Large intestine (tissue), 3 donors: ENCODE results near the gene KIAA1958. TPM values are rescaled to one million over a fixed set of nuclear protein-coding genes. Genes with fewer than 3 reads are reported as not detected.
"Not testable (repeated sequence)": the region's sequence is repeated elsewhere in the genome, so short reads cannot be mapped to it uniquely, and the experiment has no call there.

Experiments
- DNase-seq, 2 donors: peaks; one replicate each; pipeline versions ENCODE4 v3.0.0 to v3.0.0-alpha.2; 2013
- H3K27ac ChIP-seq: one replicate; pipeline ENCODE4 v1.5.1; 2013; ENCODE audit warnings: low read length
- H3K27me3 ChIP-seq: 2 replicates; pipeline ENCODE4 v1.6.1; 2013; ENCODE audit warnings: low read length; ENCODE audit not compliant: control insufficient read depth, insufficient read depth
- H3K36me3 ChIP-seq: 2 replicates; pipeline ENCODE4 v1.6.1; 2013; ENCODE audit warnings: low read length; ENCODE audit not compliant: control insufficient read depth, insufficient read depth
- H3K4me1 ChIP-seq: one replicate; pipeline ENCODE4 v1.6.1; 2013; ENCODE audit warnings: low read length; ENCODE audit not compliant: control insufficient read depth, insufficient read depth
- H3K4me3 ChIP-seq: one replicate; pipeline ENCODE4 v1.5.1; 2013; ENCODE audit warnings: low read length
- H3K9me3 ChIP-seq: one replicate; pipeline ENCODE4 v1.6.1; 2013; ENCODE audit warnings: mild to moderate bottlenecking, low read depth, low read length, moderate library complexity; ENCODE audit not compliant: control insufficient read depth
- WGBS: methylation state at CpG from one replicate; pipeline ENCODE4 v1.1.5; 2013; ENCODE audit warnings: low lambda C conversion rate; ENCODE audit not compliant: insufficient coverage; 5-methylcytosine and 5-hydroxymethylcytosine counted together
- polyA plus RNA-seq: library from polyadenylated mRNA; unstranded; fragments of 120-200 nt; gene quantifications from one replicate; pipeline ENCODE4 v1.2.1, GENCODE V29; 2013

The KIAA1958 gene
- polyA plus RNA-seq, 1 donor: 8.9 TPM

DNA sequence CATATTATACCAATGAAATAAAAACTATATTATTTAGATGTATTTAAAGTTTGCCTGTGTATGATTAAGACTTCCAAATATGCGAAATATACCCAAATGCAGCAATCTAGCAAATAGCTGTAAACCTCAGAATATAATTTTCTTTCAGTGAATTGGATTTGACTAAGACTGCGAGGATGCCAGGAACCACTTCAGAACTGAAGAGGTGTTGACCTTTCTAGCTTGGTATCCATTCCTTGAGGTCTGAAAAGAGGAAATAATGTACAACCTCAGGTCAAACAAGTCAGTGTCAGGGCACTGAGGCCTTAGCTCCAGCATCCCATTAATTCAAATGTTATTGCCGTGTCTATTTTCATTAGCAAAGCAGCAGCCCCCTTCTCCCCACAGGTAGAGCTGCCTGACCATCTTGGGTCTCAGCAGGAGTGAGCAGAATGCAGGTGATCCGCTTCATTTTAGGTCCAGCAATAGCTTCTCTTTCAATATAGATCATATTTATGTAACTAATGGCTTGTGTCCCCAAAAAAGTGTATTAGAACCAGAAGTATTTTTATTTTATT, 100.0 kb downstream of the KIAA1958 start:
- WGBS: 100% methylated on average over 1 of the region's 4 CpGs
- Histone ChIP-seq H3K27ac (no peak overlapping the region), H3K4me3 (no peak overlapping the region), H3K4me1 (peaks cover 4% of the 10 kb centered on the region), H3K27me3 (no peaks in the 10 kb centered on the region), H3K9me3 (no peaks in the 10 kb centered on the region), H3K36me3 (no peaks in the 10 kb centered on the region)
- no peak for DNase-seq

DNA sequence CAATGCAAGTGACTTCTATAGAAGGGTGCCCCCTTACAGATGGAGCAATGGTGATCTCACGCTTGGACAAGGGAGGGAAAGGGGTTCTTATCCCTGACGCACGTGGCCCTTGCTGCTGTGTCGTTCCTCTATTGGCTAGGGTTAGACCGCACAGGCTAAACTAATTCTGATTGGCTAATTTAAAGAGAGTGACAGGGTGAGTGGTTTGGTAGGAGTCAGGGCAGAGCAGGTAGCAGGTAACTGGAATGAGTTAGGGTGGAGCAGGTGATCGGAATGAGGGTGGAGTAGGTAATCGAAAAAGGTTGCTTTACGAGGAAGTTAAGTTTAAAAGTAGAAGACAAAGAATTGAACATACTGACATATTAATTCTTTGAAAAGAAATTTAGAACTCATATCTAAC, 105.2 kb downstream of the KIAA1958 start:
- not testable (repeated sequence) for H3K4me3 ChIP-seq, H3K4me1 ChIP-seq, H3K27ac ChIP-seq, H3K27me3 ChIP-seq, DNase-seq, H3K9me3 ChIP-seq, H3K36me3 ChIP-seq
- WGBS: 86% methylated on average over 2 of the region's 8 CpGs

DNA sequence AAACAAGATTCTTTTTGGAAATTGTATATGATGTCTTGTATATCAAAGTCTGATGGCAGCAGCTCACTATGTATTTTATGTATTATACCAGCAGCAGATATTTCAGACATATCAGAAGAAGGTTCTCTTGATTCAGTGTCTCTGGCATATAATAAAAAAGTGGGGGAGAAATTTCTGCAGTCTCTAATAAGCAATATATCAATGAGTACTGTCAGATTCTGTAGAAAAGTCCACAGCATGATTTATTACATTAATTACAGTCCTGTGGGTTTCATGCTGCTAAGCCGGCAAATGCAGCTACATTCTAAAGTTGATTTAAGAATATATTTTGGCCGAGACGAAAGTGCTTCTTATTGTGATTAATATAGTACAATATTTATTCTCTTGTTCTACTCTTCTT, 113.1 kb downstream of the KIAA1958 start:
- H3K4me1 ChIP-seq: no peaks in the 10 kb centered on the region
- DNase-seq: no peak
- H3K36me3 ChIP-seq: no peaks in the 10 kb centered on the region
- no peaks in the 10 kb centered on the region for H3K9me3 ChIP-seq
- H3K4me3 ChIP-seq: no peak overlapping the region
- no peaks in the 10 kb centered on the region for H3K27me3 ChIP-seq
- 82% methylated on average over 3 of the region's 3 CpGs for WGBS
- H3K27ac ChIP-seq: no peak overlapping the region

DNA sequence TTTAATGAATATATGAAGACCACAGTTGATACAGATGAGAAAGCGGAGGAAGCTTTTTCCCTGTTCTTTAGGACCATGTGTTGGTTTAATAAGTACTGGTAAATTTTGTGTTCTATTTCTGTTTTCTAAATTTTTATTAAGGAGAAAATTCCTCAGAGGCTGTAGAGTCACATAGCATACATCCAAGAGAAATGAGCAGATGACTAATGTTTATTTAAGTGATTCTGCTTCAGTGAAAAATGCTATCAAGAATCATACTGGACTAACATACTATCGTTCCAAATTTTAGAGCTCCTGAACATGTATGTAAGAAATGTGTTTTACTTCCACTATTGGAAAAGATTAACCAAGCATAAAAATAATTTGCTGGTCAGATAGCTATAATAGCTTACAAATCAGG, 115.0 kb downstream of the KIAA1958 start:
- Histone ChIP-seq H3K9me3 (no peaks in the 10 kb centered on the region), H3K27ac (no peak overlapping the region), H3K4me1 (no peaks in the 10 kb centered on the region), H3K27me3 (no peaks in the 10 kb centered on the region), H3K36me3 (no peaks in the 10 kb centered on the region), H3K4me3 (no peak overlapping the region)
- no CpG with 5 or more reads among the region's 2 CpGs for WGBS
- no peak for DNase-seq

DNA sequence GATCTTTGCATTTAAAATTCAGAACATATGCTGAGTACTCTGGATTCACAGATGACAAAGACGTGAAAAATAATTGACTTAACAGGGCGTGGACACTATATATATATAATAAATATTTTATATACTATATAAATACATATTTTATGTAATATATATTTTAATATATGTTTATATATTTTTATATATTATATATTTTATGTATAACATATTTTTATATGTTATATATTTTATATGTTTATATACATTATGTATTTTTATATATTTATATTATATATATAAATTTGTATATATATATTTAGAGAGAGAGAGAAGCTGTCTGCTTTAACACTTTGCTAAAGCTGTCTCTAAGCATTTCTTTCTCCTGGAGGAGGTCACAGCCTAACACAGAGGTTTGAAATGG, 118.2 kb downstream of the KIAA1958 start:
- no peak for DNase-seq
- Histone ChIP-seq H3K4me1 (peaks cover 8% of the 10 kb centered on the region), H3K27ac (no peak overlapping the region), H3K36me3 (no peaks in the 10 kb centered on the region), H3K4me3 (no peak overlapping the region), H3K9me3 (no peaks in the 10 kb centered on the region), H3K27me3 (no peaks in the 10 kb centered on the region)
- no CpG with 5 or more reads among the region's 2 CpGs for WGBS

DNA sequence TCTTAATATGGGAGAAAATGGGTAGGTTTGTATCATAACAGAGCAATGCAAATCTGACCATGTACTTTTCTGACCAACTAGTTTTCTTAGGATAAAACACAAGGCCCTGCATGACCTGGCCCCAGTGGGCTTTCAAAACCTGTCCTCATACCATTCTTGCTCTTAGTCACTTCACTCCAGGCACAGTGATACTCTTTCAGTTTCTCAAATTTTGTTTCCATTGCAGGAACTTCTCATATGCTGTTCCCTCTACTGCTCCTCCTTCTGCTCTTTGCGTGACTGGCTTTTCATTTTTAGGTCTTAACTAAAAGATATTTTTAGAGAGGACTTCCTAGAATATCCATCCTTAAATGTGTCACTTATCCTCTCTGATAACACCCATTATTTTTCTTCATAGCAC, 118.9 kb downstream of the KIAA1958 start:
- Histone ChIP-seq H3K27ac (no peak overlapping the region), H3K4me3 (no peak overlapping the region), H3K36me3 (no peaks in the 10 kb centered on the region), H3K27me3 (no peaks in the 10 kb centered on the region), H3K9me3 (no peaks in the 10 kb centered on the region), H3K4me1 (peaks cover 8% of the 10 kb centered on the region)
- WGBS: 80% methylated on average over 1 of the region's 1 CpG
- no peak for DNase-seq

DNA sequence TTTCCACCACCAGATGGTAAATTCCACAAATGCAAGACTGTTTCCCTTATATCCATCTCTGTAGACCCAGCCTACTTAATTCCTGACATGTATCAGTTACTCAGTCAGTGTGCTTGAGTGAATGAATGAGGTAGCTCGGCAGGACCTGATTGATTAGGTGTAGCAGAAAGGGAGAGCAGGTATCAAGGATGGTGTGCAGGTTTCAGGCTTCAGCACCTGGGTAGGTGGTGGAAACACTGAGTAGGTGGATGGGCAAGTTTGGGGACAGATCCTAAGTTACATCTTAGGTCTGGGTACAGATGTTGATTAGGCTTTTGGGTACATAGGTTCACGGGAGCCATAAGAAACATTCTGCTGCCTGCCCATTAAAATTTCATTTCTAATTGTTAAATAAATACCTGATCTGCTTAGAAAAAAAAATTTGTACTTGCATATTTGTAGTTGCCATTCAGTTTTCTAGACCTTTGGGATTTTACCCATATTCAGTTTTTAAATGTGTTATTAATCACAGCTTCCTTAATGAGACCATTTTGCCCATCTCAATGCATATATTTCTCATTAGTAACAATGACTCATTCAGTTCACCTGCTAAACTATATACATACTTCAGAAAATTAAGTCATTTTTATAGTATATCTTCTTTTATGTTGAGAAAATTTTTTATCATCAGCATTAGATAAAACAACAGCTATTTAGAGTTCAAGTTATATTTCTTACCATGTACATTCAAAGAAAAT, 119.5 kb downstream of the KIAA1958 start:
- WGBS: no CpG with 5 or more reads among the region's 2 CpGs
- no peaks in the 10 kb centered on the region for H3K36me3 ChIP-seq
- H3K4me3 ChIP-seq: no peak overlapping the region
- H3K27ac ChIP-seq: no peak overlapping the region
- DNase-seq: no peak
- H3K27me3 ChIP-seq: no peaks in the 10 kb centered on the region
- peaks cover 8% of the 10 kb centered on the region for H3K4me1 ChIP-seq
- H3K9me3 ChIP-seq: no peaks in the 10 kb centered on the region

DNA sequence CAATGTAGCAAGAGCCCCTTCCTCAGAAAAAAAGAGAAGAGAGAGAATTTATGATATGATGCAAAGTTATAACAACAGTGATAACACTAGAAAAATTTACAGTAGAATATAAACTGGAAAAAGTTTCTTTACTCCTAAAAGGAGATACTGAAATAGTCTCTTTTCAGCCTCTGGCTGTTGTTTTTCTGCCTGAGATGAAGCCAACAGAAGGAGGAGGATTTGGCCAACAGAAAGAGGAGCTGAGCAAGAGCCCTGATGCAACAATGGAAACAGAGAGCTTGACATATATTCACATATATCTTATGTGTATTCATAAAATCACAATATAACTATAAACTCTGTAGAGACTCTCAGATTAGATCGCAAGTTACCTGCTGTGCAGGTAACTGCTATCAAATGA, 122.2 kb downstream of the KIAA1958 start:
- no peaks in the 10 kb centered on the region for H3K9me3 ChIP-seq
- H3K4me3 ChIP-seq: no peak overlapping the region
- H3K4me1 ChIP-seq: peaks cover 8% of the 10 kb centered on the region
- no peaks in the 10 kb centered on the region for H3K27me3 ChIP-seq
- no peaks in the 10 kb centered on the region for H3K36me3 ChIP-seq
- no peak overlapping the region for H3K27ac ChIP-seq
- DNase-seq: no peak
- WGBS: no CpG with 5 or more reads among the region's 1 CpG

DNA sequence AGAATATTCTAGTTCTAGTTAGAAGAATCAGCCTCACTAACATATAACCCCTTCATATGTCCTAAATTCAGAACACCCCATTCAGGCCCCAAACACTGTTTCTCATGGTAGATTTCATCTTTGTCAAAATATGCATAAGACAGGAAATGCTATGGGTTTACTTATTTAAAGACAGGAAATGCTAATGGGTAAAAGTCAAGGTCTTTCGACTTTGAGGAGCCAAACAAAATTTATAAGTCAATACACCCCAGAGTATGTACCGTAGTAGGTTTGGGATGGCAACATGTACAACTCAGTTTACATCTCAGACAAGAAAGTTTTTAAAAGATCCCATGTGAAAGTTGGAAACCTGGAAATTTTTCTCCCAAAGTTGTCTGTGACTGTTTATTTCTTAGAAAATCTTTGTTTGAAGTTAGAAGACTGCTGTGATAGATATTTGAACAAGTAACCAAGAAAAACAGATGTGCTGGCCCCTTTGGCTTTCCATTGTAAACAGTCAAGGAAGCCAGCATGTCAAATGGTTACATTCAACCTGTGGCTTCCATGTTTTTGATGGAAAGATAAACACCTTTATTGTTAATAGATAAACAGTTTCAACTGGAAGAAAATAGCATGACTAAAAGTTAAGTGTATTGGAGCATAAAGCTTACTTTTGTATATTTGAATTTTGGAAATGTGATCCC, 129.1 kb downstream of the KIAA1958 start:
- DNase-seq: no peak
- Histone ChIP-seq H3K4me3 (no peak overlapping the region), H3K27me3 (no peaks in the 10 kb centered on the region), H3K9me3 (no peaks in the 10 kb centered on the region), H3K36me3 (peaks cover 12% of the 10 kb centered on the region), H3K27ac (no peak overlapping the region), H3K4me1 (peaks cover 2% of the 10 kb centered on the region)
- WGBS: 80% methylated on average over 1 of the region's 2 CpGs

DNA sequence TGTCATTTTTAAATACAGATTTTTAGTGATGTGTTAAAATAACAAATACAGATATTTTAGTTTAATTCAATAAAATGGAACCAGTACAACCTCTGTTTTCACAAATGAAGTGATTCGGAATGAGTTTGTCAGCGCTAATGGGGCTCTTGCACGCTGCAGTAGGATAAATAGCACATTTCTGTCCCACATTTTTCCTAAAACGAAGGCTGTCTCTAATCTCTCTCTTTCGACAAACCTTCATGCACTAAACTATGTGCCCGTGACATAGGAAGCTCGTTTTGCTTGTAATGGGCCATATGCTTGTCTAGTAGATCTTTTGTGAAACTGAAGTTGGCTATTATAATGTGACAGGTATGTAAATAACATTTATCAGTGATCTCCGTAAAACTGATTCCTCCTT, 130.7 kb downstream of the KIAA1958 start:
- WGBS: no CpG with 5 or more reads among the region's 8 CpGs
- Histone ChIP-seq H3K4me1 (peaks cover 2% of the 10 kb centered on the region), H3K27me3 (no peaks in the 10 kb centered on the region), H3K36me3 (peaks cover 12% of the 10 kb centered on the region), H3K4me3 (no peak overlapping the region), H3K27ac (no peak overlapping the region), H3K9me3 (no peaks in the 10 kb centered on the region)
- DNase-seq: no peak
